ENCODE data around the gene STK4.
"Not testable (repeated sequence)": the region's sequence is repeated elsewhere in the genome, so short reads cannot be mapped to it uniquely, and the experiment has no call there.

STK4 gene

DNA sequence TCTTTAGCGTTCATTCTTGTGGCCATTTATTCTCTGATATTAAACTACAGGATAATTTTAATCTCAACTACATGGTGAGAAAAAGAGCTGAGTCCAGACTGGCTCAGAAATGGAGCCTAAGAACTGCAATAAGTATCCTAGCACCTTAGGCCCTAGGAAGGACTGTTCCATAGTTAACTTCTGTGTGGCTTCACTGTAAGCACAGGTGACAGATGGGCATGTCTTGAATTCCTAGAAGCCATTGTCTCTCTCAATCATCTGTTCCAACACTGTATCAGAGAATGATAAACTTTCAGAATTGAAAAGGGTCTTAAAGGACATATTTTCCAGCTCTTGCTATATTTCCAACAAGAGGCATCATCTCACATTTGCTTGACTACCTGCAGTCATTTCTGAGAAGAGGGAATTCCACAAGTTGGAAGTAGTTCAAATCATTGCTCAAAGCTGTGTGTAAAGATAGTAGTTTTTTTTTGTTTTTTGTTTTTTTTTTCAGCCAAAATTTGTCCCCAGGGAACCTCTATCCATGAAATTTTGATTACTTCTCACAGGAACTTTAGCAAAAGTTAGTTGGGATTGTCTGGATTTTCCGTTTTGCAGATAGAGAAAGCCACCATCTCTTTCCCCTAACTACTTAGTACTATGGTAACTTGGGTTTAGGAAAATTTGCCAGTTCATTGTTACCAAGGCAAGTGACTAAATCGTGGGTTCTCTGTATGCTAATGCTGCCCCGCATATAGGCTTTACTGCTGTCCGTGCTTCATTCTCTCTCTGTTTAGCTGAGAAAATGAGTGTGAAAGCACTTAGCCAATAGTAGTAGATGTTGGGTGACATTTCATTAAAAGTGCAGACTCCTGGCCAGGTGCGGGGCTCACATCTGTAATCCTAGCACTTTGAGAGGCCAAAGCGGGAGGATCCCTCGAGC lies 87.4 kb downstream of the STK4 start:
- no peak for DNase-seq (ENCODE audit: low read depth in 2 of 2)

DNA sequence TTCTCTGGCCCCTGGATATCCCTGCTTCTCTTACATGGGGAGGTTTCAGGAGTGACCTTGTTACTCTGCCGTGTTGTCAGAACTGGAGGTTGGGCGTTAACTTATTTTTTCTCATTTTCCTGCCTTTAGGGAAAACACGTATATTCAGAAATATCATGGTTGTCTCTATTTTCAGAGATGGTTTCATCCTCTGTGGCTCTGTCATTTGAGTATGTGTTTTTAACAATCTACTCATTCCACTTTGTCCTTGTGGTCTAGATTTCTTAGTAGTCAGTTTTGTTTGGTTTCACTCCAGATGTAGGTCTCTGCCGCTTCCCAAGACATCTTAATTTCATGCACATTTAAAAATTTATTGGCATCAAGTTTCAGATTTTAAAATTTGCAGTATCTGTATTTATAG lies 88.7 kb downstream of the STK4 start:
- no peak for DNase-seq (ENCODE audit: low read depth in 2 of 2)

GRCh38 chr20:45056473-45057173 lies 90.3 kb downstream of the STK4 start:
- DNase-seq (ENCODE audit: low read depth in 2 of 2): no peak

DNA sequence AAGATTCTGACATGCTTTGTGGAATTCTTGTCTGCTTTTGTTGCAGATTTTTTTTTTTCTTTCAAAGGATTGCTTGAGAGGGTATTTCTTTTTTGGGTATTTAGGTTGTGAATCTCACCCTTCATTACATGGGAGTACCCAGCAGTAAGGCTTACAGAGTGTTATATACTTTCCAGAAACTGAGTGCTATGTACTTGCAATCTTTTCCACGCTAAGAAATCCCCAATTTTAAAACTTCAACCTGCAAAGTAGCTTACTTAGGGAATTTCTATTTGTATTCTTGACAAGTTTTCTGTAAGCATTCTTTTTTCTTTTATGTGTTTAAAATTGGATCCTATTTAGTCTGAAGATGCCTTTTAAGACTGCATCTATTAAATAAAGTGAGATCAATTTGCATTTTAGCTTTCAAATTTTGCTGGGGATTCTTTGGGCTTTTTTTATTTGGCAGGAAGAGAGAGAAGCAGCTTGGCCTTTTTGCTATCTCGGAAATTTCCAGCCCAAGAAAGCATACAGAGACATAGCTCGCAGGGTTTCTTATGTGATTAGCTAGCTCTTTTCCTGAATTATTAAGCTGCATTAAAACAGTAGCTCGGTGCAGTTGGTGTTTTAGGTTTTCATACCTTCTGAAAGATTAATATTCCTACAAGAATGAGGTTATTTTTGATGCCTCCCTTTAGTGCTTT lies 92.0 kb downstream of the STK4 start:
- no peak for DNase-seq (ENCODE audit: low read depth in 2 of 2)

DNA sequence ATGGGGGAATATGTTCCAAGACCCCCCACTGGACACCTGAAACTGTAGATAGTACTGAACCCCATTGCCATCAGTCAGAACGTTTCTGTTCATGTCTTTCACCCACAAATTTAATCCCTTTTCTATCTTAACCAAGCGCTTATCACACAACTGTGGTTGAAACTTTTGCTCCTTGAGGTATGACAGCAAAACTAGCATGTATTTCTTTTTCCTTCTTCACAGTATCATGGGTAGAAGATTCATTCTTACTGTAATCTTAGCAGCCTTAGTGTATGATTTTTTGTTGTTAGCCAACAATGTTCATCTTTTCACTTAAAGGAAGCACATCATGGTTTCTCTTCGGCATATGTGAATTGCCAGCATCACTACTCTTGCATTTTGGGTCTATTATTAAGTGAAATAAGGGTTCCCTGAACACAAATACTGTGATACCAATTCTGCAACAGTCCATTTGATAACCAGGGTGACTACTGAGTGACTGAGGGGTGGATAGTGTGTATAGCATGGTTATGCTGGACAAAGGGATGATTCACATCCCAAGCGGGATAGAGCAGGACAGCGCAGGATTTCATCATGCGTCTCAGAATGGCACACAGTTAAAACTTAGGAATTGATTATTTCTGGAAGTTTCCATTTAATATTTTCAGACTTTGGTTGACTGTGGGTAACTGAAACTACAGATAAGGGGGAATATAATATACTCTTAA lies 92.9 kb downstream of the STK4 start:
- DNase-seq (ENCODE audit: low read depth in 2 of 2): no peak

GRCh38 chr20:45060294-45060693 lies 94.0 kb downstream of the STK4 start:
- no peak for DNase-seq (ENCODE audit: low read depth in 2 of 2)

- no peak for DNase-seq (ENCODE audit: low read depth in 2 of 2)
Measured at GRCh38 chr20:45061244-45061643, 94.9 kb downstream of the STK4 start.

- not testable (repeated sequence) for DNase-seq (ENCODE audit: low read depth in 2 of 2)
Measured at GRCh38 chr20:45063107-45063506, 96.8 kb downstream of the STK4 start.

DNA sequence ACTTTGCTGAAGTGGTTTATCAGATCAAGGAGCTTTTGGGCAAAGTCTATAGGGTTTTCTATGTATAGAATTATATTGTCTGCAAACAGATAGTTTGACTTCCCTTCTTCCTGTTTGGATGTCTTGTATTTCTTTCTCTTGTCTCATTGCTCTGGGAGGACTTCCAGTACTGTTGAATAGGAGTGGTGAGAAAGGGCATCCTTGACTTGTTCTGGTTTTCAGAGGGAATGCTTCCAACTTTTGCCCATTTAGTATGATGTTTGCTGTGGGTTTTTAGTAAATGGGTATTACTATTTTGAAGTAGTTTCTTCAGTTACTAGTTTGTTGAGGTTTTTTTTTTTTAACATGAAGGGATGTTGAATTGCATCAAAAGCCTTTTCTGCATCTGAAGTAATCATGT lies 98.5 kb downstream of the STK4 start:
- no peak for DNase-seq (ENCODE audit: low read depth in 2 of 2)

- DNase-seq (ENCODE audit: low read depth in 2 of 2): no peak
Measured at GRCh38 chr20:45066372-45066771, 100.1 kb downstream of the STK4 start.

GRCh38 chr20:45067087-45067486 lies 100.8 kb downstream of the STK4 start:
- DNase-seq (ENCODE audit: low read depth in 2 of 2): no peak

- DNase-seq (ENCODE audit: low read depth in 2 of 2): no peak
Measured at GRCh38 chr20:45067558-45067957, 101.2 kb downstream of the STK4 start.

GRCh38 chr20:45069261-45069660 lies 102.9 kb downstream of the STK4 start:
- no peak for DNase-seq (ENCODE audit: low read depth in 2 of 2)

DNA sequence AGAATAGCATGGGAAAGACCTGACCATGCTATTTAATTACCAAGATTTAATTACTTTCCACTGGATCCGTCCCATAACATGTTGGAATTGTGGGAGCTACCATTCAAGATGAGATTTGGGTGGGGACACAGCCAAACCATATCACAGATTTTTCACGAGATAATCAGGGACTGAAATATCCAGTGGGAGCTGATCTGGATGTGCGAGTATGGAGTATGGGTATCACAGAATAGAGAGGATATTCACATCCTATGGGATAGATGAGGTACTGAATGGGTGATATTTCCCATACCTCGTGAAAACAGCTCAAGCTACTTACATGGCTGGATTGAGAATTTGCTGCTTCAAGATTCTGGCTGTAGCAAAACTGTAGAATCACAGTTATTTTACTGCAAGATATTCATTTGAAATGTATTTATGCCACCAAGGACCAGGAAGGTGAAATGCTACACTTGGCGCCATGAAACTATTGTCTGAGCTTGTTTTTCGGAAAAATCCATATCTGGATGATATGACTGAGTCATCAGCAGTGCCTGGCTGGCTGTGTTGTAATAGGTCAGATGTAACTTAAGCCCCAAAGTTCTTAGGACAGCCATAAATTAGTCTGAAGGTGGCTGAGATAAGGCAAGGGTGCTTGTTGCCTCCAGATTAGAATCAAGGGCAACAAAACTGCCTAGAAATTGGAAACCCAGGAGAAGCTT lies 104.8 kb downstream of the STK4 start:
- no peak for DNase-seq (ENCODE audit: low read depth in 2 of 2)

- no peak for DNase-seq (ENCODE audit: low read depth in 2 of 2)
Measured at GRCh38 chr20:45072066-45072465, 105.8 kb downstream of the STK4 start.

DNA sequence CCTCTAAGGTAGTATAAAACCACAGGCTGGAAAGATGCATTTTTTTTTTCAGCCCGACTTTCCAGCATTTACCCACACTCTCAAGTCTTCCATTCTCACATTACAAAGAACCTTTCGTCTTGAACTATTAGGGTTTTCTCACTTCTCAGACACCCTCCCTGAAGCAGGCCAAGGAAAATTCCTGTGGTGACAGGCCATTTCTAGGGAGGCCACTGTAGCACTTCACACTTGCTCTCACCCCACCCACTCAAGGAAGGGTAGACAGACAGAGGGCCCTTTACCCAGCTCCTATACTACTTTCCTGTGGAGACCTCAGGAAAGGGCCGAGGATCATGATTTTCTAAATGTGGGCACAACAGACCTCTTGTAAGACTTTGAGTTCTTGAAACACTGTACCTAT lies 106.9 kb downstream of the STK4 start:
- no peak for DNase-seq (ENCODE audit: low read depth in 2 of 2)

DNA sequence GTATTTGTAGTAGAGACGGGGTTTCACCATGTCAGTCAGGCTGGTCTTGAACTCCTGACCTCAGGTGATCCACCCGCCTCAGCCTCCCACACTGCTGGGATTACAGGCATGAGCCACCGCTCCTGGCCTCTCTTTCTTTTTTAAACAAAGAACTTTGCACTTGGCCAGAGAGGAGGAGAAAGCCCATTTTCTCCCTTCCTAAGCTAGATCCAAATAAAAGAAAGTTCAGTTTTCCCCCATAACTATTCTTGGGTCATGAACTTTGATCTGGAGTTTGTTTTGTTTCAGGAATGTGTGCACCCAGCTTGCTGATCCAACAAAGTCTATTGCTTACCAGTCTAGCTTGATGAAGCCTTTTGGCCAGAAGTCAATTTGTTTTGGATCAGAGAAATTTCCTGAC lies 111.2 kb downstream of the STK4 start:
- DNase-seq (ENCODE audit: low read depth in 2 of 2): no peak

DNA sequence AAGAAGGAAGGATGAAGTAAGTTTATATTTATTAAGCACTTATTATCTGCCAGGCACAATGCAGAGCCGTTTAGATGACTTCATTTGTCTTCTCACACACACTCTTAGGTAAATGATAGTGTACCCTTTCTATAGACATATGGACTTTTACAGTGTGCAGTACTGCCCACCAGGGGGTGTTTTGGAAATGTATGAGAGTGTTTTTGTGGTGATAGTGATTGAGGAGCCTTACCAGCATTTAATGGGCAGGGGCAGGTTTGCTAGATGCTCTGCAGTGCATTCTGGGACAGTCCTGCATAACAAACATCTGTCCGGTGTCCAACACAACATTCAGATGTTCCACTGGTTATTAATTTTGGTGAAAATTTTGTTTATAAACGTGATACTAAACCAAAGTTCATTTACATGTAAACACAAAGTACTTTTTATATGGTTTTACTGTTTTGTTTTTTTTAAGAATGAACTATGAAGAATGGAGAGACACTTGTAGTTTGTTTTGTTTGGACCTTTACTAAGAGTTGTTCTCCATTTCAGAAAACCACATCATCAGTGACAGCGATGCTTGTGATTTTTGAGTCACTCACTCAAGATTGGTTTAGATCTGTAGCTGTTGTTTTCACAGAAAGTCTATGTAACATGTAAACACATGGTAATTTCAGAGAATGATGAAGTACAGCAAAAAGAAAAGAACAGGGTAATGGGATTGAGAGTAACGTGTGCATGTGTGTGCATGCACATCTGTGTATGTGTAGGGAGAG lies 114.7 kb downstream of the STK4 start:
- DNase-seq (ENCODE audit: low read depth in 2 of 2): no peak

DNA sequence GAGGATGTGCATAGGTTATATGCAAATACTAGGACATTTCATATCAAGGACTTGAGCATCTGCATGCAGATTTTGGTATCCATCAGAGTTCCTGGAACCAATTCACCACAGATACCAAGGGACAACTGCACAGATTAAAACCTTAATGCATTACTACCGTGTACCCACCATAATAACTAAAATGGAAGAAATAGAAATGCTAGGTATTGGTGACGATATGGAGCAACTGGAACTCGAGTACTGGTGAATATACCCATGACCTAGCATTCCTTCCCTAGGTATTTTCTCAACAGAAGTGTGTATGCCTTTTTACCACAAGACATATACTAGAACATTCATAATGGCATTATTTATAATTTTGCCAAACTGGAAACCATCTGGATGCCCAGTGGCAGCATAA lies 116.2 kb downstream of the STK4 start:
- DNase-seq (ENCODE audit: low read depth in 2 of 2): no peak

- no peak for DNase-seq (ENCODE audit: low read depth in 2 of 2)
Measured at GRCh38 chr20:45083127-45083526, 116.8 kb downstream of the STK4 start.

GRCh38 chr20:45085289-45085688 lies 119.0 kb downstream of the STK4 start:
- DNase-seq (ENCODE audit: low read depth in 2 of 2): no peak
